ENCODE results near the gene CPXM1.

Gene CPXM1

GRCh38 chr20:2745936-2746635, 54.3 kb downstream of the CPXM1 start:
- Histone ChIP-seq H3K9me3 (ENCODE audit: control insufficient read depth in 5 of 5, low read length in 5 of 5) (no peaks in the 10 kb centered on the region), H3K27me3 (ENCODE audit: control insufficient read depth in 5 of 5, insufficient read depth in 4 of 5, low read length in 5 of 5) (peaks cover 10 to 30% (median 18%) of the 10 kb centered on the region in 5 donors), H3K4me1 (ENCODE audit: control insufficient read depth in 5 of 5, insufficient read depth in 5 of 5, low read length in 5 of 5) (peaks cover 0 to 13% (median 7%) of the 10 kb centered on the region in 5 donors), H3K4me3 (ENCODE audit: low read depth in 1 of 5, low read length in 5 of 5) (no peak overlapping the region), H3K9ac (ENCODE audit: low read length in 5 of 5) (no peak overlapping the region), H3K36me3 (ENCODE audit: control insufficient read depth in 5 of 5, insufficient read depth in 5 of 5, low read length in 5 of 5) (no peaks in the 10 kb centered on the region), H3K27ac (ENCODE audit: low read depth, low read length) (no peak overlapping the region)

GRCh38 chr20:2745060-2745910, 55.1 kb downstream of the CPXM1 start:
- Histone ChIP-seq H3K9me3 (ENCODE audit: control insufficient read depth in 5 of 5, low read length in 5 of 5) (no peaks in the 10 kb centered on the region), H3K27me3 (ENCODE audit: control insufficient read depth in 5 of 5, insufficient read depth in 4 of 5, low read length in 5 of 5) (peaks cover 8 to 23% (median 18%) of the 10 kb centered on the region in 5 donors), H3K4me1 (ENCODE audit: control insufficient read depth in 5 of 5, insufficient read depth in 5 of 5, low read length in 5 of 5) (peaks cover 0 to 5% (median 0%) of the 10 kb centered on the region in 5 donors), H3K27ac (ENCODE audit: low read depth, low read length) (no peak overlapping the region), H3K36me3 (ENCODE audit: control insufficient read depth in 5 of 5, insufficient read depth in 5 of 5, low read length in 5 of 5) (no peaks in the 10 kb centered on the region), H3K4me3 (ENCODE audit: low read depth in 1 of 5, low read length in 5 of 5) (no peak overlapping the region), H3K9ac (ENCODE audit: low read length in 5 of 5) (no peak overlapping the region)
